ENCODE measurements around the gene MTUS2.

MTUS2 gene

GRCh38 chr13:29266756-29267733 is 446.9 kb downstream of the MTUS2 start:
- no peak for DNase-seq

- DNase-seq, result no peak
These were observed 450.3 kb downstream of the MTUS2 start for GRCh38 chr13:29270271-29270985.

DNA sequence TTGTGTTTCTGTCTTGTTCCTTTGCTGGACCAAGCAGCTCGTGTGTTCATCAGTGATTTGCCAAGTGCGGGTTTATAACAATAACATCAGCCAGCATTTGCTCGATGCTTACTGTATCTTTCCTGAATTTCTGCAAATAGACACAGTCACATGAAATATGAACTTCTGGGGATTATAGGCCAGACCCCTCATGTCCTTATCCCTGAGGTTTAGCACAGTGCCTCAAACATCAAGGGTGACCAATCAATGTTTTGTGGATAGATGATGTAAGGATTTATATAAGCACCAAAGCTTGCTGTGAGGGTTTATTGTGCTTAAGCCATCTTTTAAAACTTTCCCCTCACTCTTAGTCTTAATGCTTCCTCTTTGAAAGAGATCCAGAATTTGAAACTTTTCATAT is 451.5 kb downstream of the MTUS2 start:
- DNase-seq, result no peak

DNA sequence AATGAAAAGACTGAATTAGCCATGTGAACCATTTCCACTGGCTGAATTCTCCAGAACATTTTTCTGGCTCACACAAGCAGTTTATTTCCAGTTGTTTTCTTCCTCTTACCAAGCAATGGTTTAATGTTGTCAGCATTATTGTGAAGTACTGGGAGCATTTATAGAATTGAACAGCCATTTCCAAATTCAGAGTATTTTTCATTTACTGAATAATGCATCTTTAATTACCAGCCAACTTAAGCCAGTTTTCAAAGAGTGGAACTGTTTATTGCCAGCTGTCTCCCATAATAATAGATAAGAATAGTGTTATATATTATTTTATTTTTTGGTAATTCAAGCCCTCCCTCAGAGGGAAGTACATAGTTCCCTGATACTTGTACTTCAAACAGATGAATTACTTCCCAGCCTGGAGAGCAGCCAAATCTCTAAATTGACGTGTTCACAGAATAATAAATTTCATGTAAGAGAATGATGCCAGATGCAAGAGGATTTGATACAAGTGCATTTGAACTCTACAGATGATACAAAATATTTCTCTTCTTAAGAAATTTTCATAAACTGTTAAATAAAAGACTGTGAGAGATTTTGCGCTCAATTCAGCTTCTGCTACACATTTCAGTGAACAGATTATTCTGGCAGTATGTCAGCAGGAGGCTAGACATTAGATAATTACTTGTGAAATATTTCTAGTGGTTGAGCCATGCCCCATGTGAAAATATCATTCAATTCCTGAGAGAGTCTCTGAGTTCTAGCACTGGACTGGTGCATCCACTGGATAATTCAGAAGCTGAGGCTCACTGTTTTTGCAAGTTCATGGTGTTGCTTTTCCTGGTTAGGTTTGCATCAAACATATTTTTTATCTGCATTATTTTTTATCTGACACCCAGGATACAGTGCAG is 459.5 kb downstream of the MTUS2 start:
- no peak for DNase-seq

DNA sequence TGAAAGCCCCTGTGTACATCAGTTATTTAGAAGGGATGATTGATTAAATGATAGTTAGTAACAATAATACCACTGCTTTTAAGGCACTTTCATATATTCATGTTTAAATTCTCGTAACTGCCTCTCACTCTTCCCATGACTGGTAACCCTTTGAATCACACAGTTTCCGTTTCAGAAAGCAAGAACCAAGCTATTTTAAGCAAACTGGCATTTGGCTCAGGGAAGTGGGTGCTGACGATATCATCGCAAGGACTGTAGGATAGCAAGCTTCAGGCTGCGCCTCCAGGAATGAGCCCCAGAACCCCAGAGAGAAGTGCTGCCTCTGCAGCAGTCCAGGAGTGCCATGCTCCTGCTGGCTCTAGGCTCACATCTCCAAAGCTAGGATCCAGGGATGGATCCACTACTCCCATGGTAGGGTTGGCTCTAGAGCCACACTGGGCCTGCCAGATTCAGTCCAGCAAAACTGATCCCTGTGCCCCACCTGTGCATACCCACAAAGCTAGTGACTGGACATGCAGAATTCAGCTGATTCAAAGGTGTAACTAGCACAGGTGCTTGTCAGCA is 461.9 kb downstream of the MTUS2 start:
- DNase-seq, result no peak

DNA sequence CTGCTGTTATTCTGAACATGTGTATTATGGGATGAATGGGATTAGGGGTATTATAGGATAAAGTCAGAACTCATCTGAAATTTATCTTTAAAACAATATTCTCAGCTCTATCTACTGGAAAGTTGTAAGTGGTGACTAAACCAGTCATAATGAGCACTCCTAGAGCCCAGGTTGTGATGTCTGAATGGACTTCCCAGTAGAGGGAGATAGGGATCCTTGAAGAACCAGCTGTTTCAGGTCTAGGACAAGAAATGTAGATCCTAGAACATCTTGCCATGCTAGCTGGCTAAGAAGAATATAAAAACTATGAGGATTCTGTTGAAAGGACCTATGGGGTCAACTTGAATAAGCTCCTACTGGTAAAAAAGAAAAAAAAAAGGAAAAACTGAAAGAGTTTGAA is 464.6 kb downstream of the MTUS2 start:
- no peak for DNase-seq

DNA sequence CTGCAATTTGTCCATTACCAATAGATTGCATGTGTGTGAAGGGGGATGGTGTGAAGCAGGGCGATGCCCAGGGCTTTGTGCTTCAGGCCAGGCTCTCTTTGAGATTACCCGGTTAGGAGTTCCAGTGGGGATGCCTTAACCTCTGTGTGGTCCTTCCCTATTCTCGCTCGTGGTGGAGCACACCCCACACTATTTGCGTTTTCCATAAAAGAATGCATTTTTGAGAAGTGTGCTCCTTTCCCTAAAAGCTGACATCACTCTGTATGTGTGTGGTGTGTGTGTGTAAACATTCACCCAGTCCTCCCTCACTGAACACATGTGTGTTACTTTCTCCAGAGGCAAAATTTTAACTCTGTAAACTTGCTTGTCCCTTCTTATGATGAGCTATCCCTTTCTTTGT is 467.1 kb downstream of the MTUS2 start:
- no peak for DNase-seq

- DNase-seq, result no peak
These were observed 471.9 kb downstream of the MTUS2 start for GRCh38 chr13:29292045-29292444.

GRCh38 chr13:29294821-29295220 is 474.7 kb downstream of the MTUS2 start:
- no peak for DNase-seq

- DNase-seq, result no peak
These were observed 480.9 kb downstream of the MTUS2 start for GRCh38 chr13:29301027-29301426.

- no peak for DNase-seq
These were observed 484.0 kb downstream of the MTUS2 start for GRCh38 chr13:29304148-29304547.

GRCh38 chr13:29310806-29311205 is 490.7 kb downstream of the MTUS2 start:
- no peak for DNase-seq

DNA sequence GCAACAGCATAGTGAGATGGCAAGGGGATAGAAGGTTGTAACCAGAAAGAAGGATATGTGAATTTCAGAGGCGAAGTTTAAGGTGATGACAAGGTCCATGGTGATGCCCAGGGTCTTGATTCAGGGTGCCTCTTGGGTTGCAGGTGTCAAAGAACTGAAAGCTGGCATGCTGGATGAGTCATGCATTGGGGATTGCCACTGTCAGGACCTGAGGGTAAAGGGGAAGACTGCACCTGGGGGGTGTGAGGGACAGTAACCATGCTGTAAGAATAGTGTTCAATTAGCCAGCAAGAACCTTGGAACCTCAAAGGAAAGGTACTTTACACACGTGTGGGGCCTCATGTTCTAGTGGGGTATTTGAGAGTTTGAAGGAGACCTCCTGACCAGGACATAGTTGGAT is 495.7 kb downstream of the MTUS2 start:
- no peak for DNase-seq

DNA sequence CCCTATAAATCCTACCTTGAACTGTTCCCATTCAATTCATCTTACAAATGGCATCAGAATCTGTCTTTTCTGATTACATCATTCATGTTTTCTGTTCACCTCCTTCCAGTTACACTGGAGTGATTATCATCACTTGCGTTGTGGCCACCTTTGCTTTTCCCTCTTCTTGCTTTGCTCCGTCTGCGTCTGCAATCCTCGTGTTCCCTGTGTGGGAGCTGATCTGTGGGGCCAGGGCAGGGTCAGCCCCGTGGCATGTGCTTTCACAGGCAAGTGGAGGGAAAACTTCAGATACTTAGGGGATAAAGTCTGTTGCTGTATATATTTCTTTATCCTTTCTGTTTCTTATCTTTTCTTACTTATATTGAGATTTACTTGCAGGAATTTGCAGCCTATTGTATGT is 497.7 kb downstream of the MTUS2 start:
- no peak for DNase-seq

- no peak for DNase-seq
These were observed 498.6 kb downstream of the MTUS2 start for GRCh38 chr13:29318741-29319140.

- no peak for DNase-seq
These were observed 499.3 kb downstream of the MTUS2 start for GRCh38 chr13:29319451-29319850.

DNA sequence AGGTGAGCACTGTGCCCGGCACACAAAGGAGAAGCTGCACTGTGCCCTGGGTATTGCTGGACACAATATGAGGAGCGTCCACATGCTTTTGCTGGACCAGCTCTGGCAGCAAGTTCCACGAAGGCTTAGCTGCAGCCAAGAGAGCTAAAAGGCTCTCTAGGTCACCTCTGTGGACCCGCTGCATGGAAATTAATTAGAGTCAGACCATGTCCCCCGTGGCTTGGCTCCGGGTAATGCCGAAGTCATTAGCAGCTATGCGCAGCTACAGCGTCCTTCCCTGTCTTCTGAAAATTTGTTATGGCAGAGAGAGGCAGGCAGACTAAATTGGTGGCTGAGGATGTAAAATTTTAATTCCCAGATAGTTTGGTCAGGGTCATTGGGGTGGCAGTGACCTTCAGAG is 503.8 kb downstream of the MTUS2 start:
- DNase-seq, result no peak

DNA sequence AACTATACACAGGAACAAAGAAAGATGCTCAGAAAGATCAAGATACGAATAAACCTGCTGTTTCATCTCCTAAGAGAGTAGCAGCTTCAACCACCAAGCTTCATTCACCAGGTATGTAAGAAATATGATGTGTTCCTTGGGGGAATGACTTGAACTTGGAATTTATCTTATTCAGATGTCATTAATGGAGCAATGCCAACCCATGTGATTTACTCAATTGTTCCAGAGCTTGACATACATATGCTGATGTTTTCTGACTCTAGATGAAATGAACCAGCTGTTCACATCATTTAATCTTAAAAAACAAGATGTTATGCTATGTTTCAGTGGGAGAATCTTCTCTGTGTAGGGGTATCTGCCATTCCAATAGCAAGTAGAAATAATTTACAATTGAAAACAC is 504.5 kb downstream of the MTUS2 start:
- no peak for DNase-seq

GRCh38 chr13:29328501-29328900 is 508.4 kb downstream of the MTUS2 start:
- DNase-seq, result no peak

DNA sequence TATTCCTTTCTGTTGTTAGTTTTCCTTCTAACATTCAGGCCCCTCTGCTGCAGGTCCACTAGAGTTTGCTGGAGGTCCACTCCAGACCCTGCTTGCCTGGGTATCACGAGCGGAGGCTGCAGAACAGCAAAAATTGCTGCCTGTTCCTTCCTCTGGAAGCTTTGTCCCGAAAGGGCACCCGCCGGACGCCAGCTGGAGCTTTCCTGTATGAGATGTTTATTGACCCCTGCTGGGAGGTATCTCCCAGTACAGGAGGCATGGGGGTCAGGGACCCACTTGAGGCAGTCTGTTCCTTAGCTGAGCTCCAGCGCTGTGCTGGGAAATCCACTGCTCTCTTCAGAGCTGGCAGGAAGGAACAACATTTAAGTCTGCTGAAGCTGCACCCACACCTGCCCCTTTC is 516.2 kb downstream of the MTUS2 start:
- DNase-seq, result no peak

- DNase-seq, result no peak
These were observed 519.5 kb downstream of the MTUS2 start for GRCh38 chr13:29339386-29340272.

Measured in activated effector memory CD4-positive, alpha-beta T cell treated with Interleukin-2 at 50 U/mL for 16 hours (primary cell).